Fibroblast of villous mesenchyme (primary cell): ENCODE measurements around the gene RNF217. TPM values are rescaled to one million over a fixed set of nuclear protein-coding genes. Genes with fewer than 3 reads are reported as not detected.

ENCODE experiments used
- DNase-seq: peaks from one replicate; pipeline ENCODE4 v3.0.0-alpha.2; 2010; ENCODE audit warnings: low read depth
- H3K4me3 ChIP-seq: 2 replicates; pipeline ENCODE4 v1.5.1; 2011; ENCODE audit warnings: low read depth, mild to moderate bottlenecking, low read length
- total RNA-seq: library from RNA; depleted of rRNA; stranded (reverse); fragments of >200 nt; gene quantifications from 2 replicates; pipeline ENCODE4 v1.2.3, GENCODE V29; 2012
- TF ChIP-seq, protein P1 (sequence below): IDR thresholded peaks from 2 replicates; pipeline ENCODE4 v1.5.1; 2012; ENCODE audit warnings: low read depth, mild to moderate bottlenecking, low read length; ENCODE audit not compliant: insufficient read depth

The RNF217 gene
- total RNA-seq, 1 donor = 25.5 TPM

DNA sequence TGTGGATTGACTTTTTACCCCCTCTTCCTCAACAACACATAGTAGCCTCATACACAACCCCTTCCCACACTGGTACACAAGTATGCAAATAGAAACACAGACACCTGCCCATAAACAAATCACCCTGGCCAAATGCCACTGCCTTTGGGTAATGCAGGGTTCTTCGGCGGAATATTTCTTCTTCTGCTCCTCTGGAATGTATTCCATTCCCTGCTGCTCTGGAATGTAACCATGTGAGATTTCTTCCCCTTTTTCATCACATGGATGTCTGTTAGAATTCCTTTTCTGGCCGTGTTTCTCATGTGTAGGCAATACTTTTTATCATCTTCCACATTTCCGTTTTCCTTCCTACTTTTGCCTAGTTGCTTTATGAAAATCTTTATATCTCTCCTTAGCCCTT, 115.2 kb downstream of the RNF217 start:
- no peak for DNase-seq
- no peak overlapping the region for H3K4me3 ChIP-seq
- TF ChIP-seq, protein P1, sequence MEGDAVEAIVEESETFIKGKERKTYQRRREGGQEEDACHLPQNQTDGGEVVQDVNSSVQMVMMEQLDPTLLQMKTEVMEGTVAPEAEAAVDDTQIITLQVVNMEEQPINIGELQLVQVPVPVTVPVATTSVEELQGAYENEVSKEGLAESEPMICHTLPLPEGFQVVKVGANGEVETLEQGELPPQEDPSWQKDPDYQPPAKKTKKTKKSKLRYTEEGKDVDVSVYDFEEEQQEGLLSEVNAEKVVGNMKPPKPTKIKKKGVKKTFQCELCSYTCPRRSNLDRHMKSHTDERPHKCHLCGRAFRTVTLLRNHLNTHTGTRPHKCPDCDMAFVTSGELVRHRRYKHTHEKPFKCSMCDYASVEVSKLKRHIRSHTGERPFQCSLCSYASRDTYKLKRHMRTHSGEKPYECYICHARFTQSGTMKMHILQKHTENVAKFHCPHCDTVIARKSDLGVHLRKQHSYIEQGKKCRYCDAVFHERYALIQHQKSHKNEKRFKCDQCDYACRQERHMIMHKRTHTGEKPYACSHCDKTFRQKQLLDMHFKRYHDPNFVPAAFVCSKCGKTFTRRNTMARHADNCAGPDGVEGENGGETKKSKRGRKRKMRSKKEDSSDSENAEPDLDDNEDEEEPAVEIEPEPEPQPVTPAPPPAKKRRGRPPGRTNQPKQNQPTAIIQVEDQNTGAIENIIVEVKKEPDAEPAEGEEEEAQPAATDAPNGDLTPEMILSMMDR = no peak

DNA sequence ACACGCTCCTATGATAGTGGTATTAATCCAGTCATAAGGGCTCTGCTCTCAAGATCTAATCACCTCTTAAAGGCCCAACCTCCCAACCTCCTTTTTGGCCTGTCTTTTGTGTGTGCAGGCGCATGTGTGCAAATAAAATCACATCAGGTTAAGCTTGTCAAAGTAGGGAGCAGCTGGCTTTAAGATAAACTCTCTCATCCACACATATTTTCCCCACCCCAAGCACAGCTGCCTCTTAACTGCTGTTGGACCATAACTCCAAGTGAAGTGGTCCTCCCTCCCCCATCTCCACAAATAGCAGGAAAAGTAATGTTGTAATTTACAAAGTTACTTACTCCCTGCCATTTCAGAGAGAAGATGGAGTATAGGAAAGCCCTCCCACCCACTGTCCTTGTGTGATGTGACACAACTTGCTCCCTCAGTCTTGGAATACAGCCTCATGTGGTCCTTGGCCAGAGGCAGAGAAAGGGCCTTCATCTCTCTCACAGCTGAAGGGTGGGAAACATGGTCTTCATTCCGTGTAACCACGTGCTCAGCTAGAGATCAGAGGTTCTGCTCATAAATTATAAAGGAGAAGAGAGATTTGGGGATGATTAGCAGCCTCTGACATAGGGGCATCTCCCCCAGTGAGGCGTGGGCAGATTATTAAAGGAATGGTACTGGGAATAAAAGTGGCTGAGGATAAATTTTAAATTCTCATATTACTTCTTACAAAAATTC, 116.5 kb downstream of the RNF217 start:
- TF ChIP-seq, protein P1 = no peak
- no peak for DNase-seq
- no peak overlapping the region for H3K4me3 ChIP-seq

DNA sequence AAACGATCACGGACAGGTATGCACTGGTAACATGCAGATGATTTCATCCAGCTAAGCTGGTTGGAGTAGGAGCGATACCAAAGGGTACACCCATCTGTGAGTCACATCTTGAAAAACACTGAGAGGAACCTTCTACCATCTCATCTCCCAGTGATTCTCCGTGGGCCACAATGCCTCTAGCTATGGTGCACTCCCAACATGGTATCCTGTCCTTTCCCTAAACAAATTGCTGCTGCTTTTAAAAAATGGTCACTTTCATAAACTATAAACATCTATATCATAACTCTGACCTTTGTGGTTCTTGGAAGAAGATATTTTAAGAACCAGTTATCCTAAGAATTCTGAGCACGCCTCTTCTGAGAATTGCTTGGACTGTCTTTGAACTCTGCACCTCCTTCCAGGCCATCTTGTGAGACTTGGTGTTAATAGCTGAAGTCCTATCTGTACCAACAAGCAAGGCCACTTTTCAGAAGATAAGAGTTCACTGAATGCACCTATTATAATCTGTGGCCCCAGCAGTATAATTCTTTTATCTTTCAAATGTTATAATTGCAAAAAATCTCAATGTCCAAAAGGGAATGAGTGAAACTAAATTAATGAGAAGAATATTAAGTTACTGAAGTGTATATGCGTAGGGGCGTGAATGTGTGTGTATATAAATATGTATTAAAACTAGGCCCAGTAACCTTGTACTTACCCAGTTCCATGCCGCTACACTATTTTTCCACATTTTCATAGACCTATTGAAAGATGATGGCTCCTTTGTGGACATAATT, 120.9 kb downstream of the RNF217 start:
- H3K4me3 ChIP-seq = no peak overlapping the region
- no peak for DNase-seq
- TF ChIP-seq, protein P1 = no peak

DNA sequence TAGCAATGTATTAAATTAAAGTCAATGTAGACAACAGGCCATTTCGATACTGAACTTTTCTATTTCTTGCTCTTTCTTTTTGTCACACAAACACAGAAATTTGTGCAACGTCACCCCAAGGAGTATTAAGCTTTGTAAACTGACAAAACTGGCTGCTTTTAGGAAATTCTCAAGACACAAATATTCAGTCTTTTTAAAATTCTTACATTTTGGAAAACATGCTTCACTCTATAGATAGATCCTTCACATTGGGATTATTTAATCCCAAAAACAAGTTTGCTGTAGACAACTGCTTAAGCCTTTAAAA, 121.4 kb downstream of the RNF217 start:
- TF ChIP-seq, protein P1 = no peak
- no peak for DNase-seq
- H3K4me3 ChIP-seq = no peak overlapping the region

DNA sequence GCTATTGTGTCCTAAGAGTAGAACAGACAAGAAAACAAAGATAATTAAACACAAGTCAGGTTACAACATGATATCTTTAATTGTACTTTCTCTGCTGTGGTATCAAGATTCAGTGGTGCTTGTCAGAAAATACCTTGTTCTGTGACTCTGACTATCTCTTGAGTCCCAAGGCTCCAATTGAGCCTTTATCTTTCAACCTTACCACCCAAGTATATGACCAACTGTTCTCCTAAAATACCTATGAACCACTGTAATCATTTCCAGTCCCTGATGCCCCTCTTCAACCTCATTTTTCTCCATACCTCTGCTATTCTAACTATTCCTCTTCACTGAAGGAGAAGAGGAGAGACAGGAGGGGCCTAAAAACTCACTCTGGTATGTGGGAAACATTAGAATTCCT, 124.5 kb downstream of the RNF217 start:
- TF ChIP-seq, protein P1 = no peak

DNA sequence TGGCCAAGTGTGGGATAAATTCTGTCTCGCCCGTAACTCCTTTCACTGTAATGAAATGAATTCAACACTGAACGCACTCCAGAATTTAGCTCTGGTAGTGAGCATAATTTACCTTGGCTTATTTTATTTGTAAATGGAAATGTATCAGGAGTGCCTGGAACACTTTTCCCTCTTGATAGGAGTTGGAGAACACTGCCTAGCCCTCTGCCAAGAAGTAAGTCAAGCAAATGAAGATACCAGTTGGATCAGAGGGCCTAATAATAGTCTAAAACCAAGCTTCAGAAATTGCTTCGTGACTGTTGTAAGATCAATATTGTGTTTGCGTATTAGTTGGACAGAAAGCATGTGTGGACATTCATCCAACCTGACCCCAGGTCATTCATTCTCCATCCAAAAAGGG, 126.7 kb downstream of the RNF217 start:
- no peak overlapping the region for H3K4me3 ChIP-seq
- no peak for DNase-seq
- TF ChIP-seq, protein P1 = no peak

More for the DNA sequence above, 124.5 kb downstream of the RNF217 start:
- no peak overlapping the region for H3K4me3 ChIP-seq
- DNase-seq = no peak
